ENCODE results near the gene TMC5. TPM values are rescaled to one million over a fixed set of nuclear protein-coding genes. Genes with fewer than 3 reads are reported as not detected.

The TMC5 gene
- total and polyA plus RNA-seq, 2 of the 13 experiments (the other 11 are each of a cell fraction or from before 2014, with no cell fraction given), result 0.09 to 0.41 TPM

DNA sequence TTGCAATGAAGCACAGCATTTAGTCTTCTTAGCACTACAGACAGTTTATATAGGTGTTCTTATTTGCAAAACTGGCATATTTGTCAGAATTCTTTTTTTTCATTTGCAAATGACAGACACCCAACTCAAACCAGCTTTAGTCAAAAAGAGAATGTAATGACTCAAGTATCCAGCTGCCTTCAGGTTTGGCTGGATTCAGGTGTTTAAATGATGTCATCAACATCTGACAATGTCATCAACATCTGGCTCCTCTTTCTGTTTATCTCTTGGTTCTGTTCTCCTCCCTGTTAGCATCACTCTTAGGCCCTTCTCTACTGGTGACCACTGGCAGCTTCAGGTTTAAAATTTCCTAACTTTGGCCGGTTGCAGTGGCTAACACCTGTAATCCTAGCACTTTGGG lies 18.9 kb downstream of the TMC5 start:
- Histone ChIP-seq H4K20me1 (ENCODE audit: insufficient read depth, low read length) (no peaks in the 10 kb centered on the region), H3K9ac (ENCODE audit: insufficient read depth, low read depth, low read length) (no peak overlapping the region), H3K79me2 (ENCODE audit: insufficient read depth, low read length) (no peaks in the 10 kb centered on the region), H3K4me3 (replicated peaks in 1 of 3; ENCODE audit: insufficient read depth in 1 of 3, low read depth in 2 of 3, low read length in 3 of 3) (no peak overlapping the region), H3K4me1 (ENCODE audit: insufficient read depth, low read length) (peaks cover 11% of the 10 kb centered on the region), H3K4me2 (ENCODE audit: low read depth, low read length) (no peak overlapping the region), H3K27me3 (ENCODE audit: control insufficient read depth in 1 of 2, insufficient read depth in 2 of 2, low read length in 2 of 2) (peaks cover 0 to 2% of the 10 kb centered on the region in 2 experiments; a peak in 1 of 5 replicates), H3K9me3 (ENCODE audit: low read length) (no peaks in the 10 kb centered on the region), H3K27ac (ENCODE audit: extremely low read length, insufficient read depth, low read length) (no peak overlapping the region), H2AFZ (ENCODE audit: low read length) (no peak overlapping the region), H3K36me3 (replicated peaks in 1 of 2; ENCODE audit: control insufficient read depth in 1 of 2, insufficient read depth in 2 of 2, low read length in 2 of 2) (no peaks in the 10 kb centered on the region)
- DNase-seq (ENCODE audit: low spot score) (no peak), FAIRE-seq (peak; percentile 12), ATAC-seq (no peak)
- intact Hi-C loops (cut with micrococcal nuclease; ENCODE audit: unreplicated experiment) (no loop called here), in situ Hi-C loops (cut with HindIII; ENCODE audit: extremely low pct_ligation_motif_present, low pct_unique_long_range_greater_than_20kb) (no loop called here)
- ChIA-PET POLR2A (no interaction called here), CTCF (ENCODE audit: low intra/inter-chr PET ratio, low total read pairs) (no interaction called here)
- no TSS peak for BruUV-seq (replicated peaks)
- WGBS (ENCODE audit: low lambda C conversion rate), result 0% methylated on average over 1 of the region's 1 CpG
- TF ChIP-seq ATF7 (IDR thresholded peaks at IDR 0.05) (peak; percentile 95), ATF7 (CRISPR knock-in tag; IDR thresholded peaks at IDR 0.05) (no peak), CREB1 (IDR thresholded peaks at IDR 0.05) (peak; percentile 80), CREB1 (CRISPR knock-in tag; IDR thresholded peaks at IDR 0.05) (no peak)
- TF ChIP-seq, protein P1, sequence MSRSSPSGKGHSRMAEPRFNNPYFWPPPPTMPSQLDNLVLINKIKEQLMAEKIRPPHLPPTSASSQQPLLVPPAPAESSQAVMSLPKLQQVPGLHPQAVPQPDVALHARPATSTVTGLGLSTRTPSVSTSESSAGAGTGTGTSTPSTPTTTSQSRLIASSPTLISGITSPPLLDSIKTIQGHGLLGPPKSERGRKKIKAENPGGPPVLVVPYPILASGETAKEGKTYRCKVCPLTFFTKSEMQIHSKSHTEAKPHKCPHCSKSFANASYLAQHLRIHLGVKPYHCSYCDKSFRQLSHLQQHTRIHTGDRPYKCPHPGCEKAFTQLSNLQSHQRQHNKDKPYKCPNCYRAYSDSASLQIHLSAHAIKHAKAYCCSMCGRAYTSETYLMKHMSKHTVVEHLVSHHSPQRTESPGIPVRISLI (CRISPR knock-in tag; IDR thresholded peaks at IDR 0.05; ENCODE audit: borderline replicate concordance), result no peak

DNA sequence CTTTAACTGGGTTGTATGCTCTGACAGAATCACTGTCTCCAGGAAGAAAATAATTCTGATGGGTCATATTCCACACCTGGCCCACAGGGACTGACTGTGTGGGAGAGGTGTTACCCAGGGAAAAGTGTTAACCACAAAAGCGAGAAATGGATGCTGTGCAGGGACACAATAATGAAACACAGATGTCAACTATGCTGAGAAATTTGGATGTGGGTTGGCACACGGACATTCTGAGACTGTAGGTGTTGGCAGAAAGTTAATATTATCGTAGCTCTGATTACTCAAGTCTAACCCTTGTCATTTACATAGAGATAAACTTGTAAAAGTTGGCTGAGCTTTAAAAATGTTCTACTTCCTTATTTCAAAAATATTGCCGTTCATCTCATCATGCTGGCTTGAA lies 19.6 kb downstream of the TMC5 start:
- POLR2A ChIA-PET, result no interaction called here
- no TSS peak for BruUV-seq (replicated peaks)
- Histone ChIP-seq H3K4me1 (ENCODE audit: insufficient read depth, low read length) (peaks cover 4% of the 10 kb centered on the region), H3K4me3 (replicated peaks in 1 of 3; ENCODE audit: insufficient read depth in 1 of 3, low read depth in 2 of 3, low read length in 3 of 3) (no peak overlapping the region), H3K36me3 (replicated peaks in 1 of 2; ENCODE audit: control insufficient read depth in 1 of 2, insufficient read depth in 2 of 2, low read length in 2 of 2) (no peaks in the 10 kb centered on the region), H3K4me2 (ENCODE audit: low read depth, low read length) (no peak overlapping the region), H3K79me2 (ENCODE audit: insufficient read depth, low read length) (no peaks in the 10 kb centered on the region), H2AFZ (ENCODE audit: low read length) (no peak overlapping the region), H4K20me1 (ENCODE audit: insufficient read depth, low read length) (no peaks in the 10 kb centered on the region), H3K9me3 (ENCODE audit: low read length) (no peaks in the 10 kb centered on the region), H3K9ac (ENCODE audit: insufficient read depth, low read depth, low read length) (no peak overlapping the region), H3K27me3 (ENCODE audit: control insufficient read depth in 1 of 2, insufficient read depth in 2 of 2, low read length in 2 of 2) (peaks cover 0 to 2% of the 10 kb centered on the region in 2 experiments; a peak in 1 of 5 replicates), H3K27ac (ENCODE audit: extremely low read length, insufficient read depth, low read length) (no peak overlapping the region)
- intact Hi-C loops (cut with micrococcal nuclease; ENCODE audit: unreplicated experiment), result no loop called here
- under 1% methylated on average over 4 of the region's 4 CpGs for WGBS (ENCODE audit: low lambda C conversion rate)
- in situ Hi-C loops (cut with HindIII; ENCODE audit: extremely low pct_ligation_motif_present, low pct_unique_long_range_greater_than_20kb), result no loop called here
- DNase-seq (ENCODE audit: low spot score) (no peak), FAIRE-seq (peak; percentile 36), ATAC-seq (no peak)
- CTCF ChIA-PET (ENCODE audit: low intra/inter-chr PET ratio, low total read pairs), result no interaction called here
- TF ChIP-seq HCFC1 (IDR thresholded peaks at IDR 0.05; ENCODE audit: low read depth, low read length), result no peak
- no peak for TF ChIP-seq ZNF780A (CRISPR knock-in tag; IDR thresholded peaks at IDR 0.05)
- no peak for TF ChIP-seq ZNF256 (CRISPR knock-in tag; conservative IDR thresholded peaks at IDR 0.05)
- no peak for TF ChIP-seq KDM5A (IDR thresholded peaks at IDR 0.05; ENCODE audit: borderline replicate concordance, low read length)
- TF ChIP-seq, protein P2, sequence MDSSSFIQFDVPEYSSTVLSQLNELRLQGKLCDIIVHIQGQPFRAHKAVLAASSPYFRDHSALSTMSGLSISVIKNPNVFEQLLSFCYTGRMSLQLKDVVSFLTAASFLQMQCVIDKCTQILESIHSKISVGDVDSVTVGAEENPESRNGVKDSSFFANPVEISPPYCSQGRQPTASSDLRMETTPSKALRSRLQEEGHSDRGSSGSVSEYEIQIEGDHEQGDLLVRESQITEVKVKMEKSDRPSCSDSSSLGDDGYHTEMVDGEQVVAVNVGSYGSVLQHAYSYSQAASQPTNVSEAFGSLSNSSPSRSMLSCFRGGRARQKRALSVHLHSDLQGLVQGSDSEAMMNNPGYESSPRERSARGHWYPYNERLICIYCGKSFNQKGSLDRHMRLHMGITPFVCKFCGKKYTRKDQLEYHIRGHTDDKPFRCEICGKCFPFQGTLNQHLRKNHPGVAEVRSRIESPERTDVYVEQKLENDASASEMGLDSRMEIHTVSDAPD (CRISPR knock-in tag; IDR thresholded peaks at IDR 0.05), result no peak
- TF ChIP-seq ZNF672 (CRISPR knock-in tag; IDR thresholded peaks at IDR 0.05), result no peak
- TF ChIP-seq MIXL1 (CRISPR knock-in tag; IDR thresholded peaks at IDR 0.05), result no peak
- no peak for TF ChIP-seq TGIF2 (CRISPR knock-in tag; IDR thresholded peaks at IDR 0.05)
- TF ChIP-seq, protein P3, sequence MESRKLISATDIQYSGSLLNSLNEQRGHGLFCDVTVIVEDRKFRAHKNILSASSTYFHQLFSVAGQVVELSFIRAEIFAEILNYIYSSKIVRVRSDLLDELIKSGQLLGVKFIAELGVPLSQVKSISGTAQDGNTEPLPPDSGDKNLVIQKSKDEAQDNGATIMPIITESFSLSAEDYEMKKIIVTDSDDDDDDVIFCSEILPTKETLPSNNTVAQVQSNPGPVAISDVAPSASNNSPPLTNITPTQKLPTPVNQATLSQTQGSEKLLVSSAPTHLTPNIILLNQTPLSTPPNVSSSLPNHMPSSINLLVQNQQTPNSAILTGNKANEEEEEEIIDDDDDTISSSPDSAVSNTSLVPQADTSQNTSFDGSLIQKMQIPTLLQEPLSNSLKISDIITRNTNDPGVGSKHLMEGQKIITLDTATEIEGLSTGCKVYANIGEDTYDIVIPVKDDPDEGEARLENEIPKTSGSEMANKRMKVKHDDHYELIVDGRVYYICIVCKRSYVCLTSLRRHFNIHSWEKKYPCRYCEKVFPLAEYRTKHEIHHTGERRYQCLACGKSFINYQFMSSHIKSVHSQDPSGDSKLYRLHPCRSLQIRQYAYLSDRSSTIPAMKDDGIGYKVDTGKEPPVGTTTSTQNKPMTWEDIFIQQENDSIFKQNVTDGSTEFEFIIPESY (CRISPR knock-in tag; IDR thresholded peaks at IDR 0.05), result no peak
- TF ChIP-seq ZNF124 (CRISPR knock-in tag; IDR thresholded peaks at IDR 0.05), result no peak
- no peak for TF ChIP-seq ZNF235 (CRISPR knock-in tag; IDR thresholded peaks at IDR 0.05; ENCODE audit: borderline replicate concordance)
